NCI-H524 (cell line): ENCODE data around the gene TUBA8.
"Not testable (repeated sequence)": the region's sequence is repeated elsewhere in the genome, so short reads cannot be mapped to it uniquely, and the experiment has no call there.

ENCODE experiments used
- DNase-seq, 2 experiments: peaks; one replicate each; lab custom pipeline; 2025; lab: John Stamatoyannopoulos, UW

The TUBA8 gene

GRCh38 chr22:18077639-18078328, 32.8 kb upstream of the TUBA8 start, which contains the start of gene PEX26:
Gene PEX26, plus strand, starts transcription at chr22:18077990. Its CDS starts 387 bp downstream, at chr22:18078377.
- peak; percentile 93 to 96 for DNase-seq

GRCh38 chr22:18078329-18079041, 32.1 kb upstream of the TUBA8 start:
- peak in 1 of 2 experiments; percentile 28 for DNase-seq

GRCh38 chr22:18079706-18080233, 30.8 kb upstream of the TUBA8 start:
- DNase-seq: no peak

- DNase-seq: no peak
Observed at GRCh38 chr22:18081416-18081815, 29.2 kb upstream of the TUBA8 start.

- no peak for DNase-seq
Observed at GRCh38 chr22:18082467-18082866, 28.1 kb upstream of the TUBA8 start.

- DNase-seq: no peak
Observed at GRCh38 chr22:18083406-18083805, 27.2 kb upstream of the TUBA8 start.

- no peak for DNase-seq
Observed at GRCh38 chr22:18085188-18085587, 25.4 kb upstream of the TUBA8 start.

GRCh38 chr22:18087350-18087855, 23.2 kb upstream of the TUBA8 start:
- DNase-seq: no peak

GRCh38 chr22:18088825-18089568, 21.6 kb upstream of the TUBA8 start:
- no peak for DNase-seq

- DNase-seq: no peak
Observed at GRCh38 chr22:18090286-18090685, 20.3 kb upstream of the TUBA8 start.

- DNase-seq: no peak
Observed at GRCh38 chr22:18091478-18091877, 19.1 kb upstream of the TUBA8 start.

- DNase-seq: no peak
Observed at GRCh38 chr22:18091916-18092526, 18.6 kb upstream of the TUBA8 start.

- no peak for DNase-seq
Observed at GRCh38 chr22:18093661-18094060, 16.9 kb upstream of the TUBA8 start.

GRCh38 chr22:18095101-18095805, 15.4 kb upstream of the TUBA8 start:
- DNase-seq: no peak

GRCh38 chr22:18096823-18097222, 13.8 kb upstream of the TUBA8 start:
- no peak for DNase-seq

GRCh38 chr22:18100781-18101180, 9.8 kb upstream of the TUBA8 start:
- no peak for DNase-seq

- no peak for DNase-seq
Observed at GRCh38 chr22:18101536-18101935, 9.1 kb upstream of the TUBA8 start.

- no peak for DNase-seq
Observed at GRCh38 chr22:18103527-18104269, 6.9 kb upstream of the TUBA8 start.

GRCh38 chr22:18104566-18104965, 6.0 kb upstream of the TUBA8 start:
- DNase-seq: no peak

GRCh38 chr22:18105981-18106380, 4.6 kb upstream of the TUBA8 start:
- not testable (repeated sequence) for DNase-seq
